ENCODE data around the gene CTU2.

GRCh38 chr16:88703486-88704309 lies 2.6 kb upstream of the CTU2 start:
- TF ChIP-seq, protein P1, sequence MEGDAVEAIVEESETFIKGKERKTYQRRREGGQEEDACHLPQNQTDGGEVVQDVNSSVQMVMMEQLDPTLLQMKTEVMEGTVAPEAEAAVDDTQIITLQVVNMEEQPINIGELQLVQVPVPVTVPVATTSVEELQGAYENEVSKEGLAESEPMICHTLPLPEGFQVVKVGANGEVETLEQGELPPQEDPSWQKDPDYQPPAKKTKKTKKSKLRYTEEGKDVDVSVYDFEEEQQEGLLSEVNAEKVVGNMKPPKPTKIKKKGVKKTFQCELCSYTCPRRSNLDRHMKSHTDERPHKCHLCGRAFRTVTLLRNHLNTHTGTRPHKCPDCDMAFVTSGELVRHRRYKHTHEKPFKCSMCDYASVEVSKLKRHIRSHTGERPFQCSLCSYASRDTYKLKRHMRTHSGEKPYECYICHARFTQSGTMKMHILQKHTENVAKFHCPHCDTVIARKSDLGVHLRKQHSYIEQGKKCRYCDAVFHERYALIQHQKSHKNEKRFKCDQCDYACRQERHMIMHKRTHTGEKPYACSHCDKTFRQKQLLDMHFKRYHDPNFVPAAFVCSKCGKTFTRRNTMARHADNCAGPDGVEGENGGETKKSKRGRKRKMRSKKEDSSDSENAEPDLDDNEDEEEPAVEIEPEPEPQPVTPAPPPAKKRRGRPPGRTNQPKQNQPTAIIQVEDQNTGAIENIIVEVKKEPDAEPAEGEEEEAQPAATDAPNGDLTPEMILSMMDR (IDR thresholded peaks at IDR 0.05; ENCODE audit: poor library complexity): no peak
- no peak for TF ChIP-seq EZH2 (IDR thresholded peaks at IDR 0.05; ENCODE audit: borderline replicate concordance)

All from hepatocyte (in vitro differentiated cells).